Measurements from ENCODE around the gene HERPUD1.

DNA sequence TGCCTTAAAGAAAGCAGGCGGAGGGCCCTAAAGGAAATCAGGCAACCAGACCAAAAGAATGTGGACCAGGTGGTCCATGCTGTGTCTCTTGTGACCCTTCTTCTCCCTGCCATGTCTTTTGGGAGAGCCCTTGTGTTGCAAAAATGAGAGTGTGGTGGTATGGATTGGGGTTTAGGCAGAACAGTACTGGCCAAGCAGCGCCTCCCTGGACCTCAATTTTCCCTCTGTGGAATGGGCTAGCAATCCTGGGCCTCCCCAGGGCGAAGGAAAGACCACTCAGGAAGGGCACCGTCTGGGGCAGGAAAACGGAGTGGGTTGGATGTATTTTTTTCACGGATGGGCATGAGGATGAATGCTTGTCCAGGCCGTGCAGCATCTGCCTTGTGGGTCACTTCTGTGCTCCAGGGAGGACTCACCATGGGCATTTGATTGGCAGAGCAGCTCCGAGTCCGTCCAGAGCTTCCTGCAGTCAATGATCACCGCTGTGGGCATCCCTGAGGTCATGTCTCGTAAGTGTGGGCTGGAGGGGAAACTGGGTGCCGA lies 49.9 kb downstream of the HERPUD1 start:
- TF ChIP-seq ZNF24 (tag by site-specific recombination; IDR thresholded peaks at IDR 0.05) (no peak), ZNF155 (tag by site-specific recombination; IDR thresholded peaks at IDR 0.05) (no peak)

Data from HEK293 (cell line).